ENCODE data around the gene NACC2. TPM values are rescaled to one million over a fixed set of nuclear protein-coding genes. Genes with fewer than 3 reads are reported as not detected.

The NACC2 gene
- total and polyA plus RNA-seq, 2 donors (not counting 1 experiment from before 2014, with no cell fraction given), result 0.34 to 1.9 TPM

- intact Hi-C loops (cut with micrococcal nuclease), result no loop called here
- H4K20me1 ChIP-seq (ENCODE audit: control insufficient read depth, insufficient read depth, low read length, poor library complexity, severe bottlenecking), result no peaks in the 10 kb centered on the region
- ATAC-seq (ENCODE audit: low read depth) (no peak), DNase-seq (no peak)
- H3K27ac Mint-ChIP-seq, result no peak overlapping the region
- no peak overlapping the region for H3K4me3 ChIP-seq (ENCODE audit: control extremely low read depth in 1 of 5, extremely low read depth in 1 of 5, insufficient read depth in 1 of 5, low read depth in 2 of 5, low read length in 4 of 5)
- H3K9me3 ChIP-seq (ENCODE audit: control extremely low read depth in 1 of 3, control insufficient read depth in 2 of 3, insufficient read depth in 1 of 3, low read length in 2 of 3), result peaks cover 0 to under 1% (median 0%) of the 10 kb centered on the region in 3 donors
- H3K27me3 Mint-ChIP-seq, result peaks cover 16% of the 10 kb centered on the region
- H3K79me2 ChIP-seq (ENCODE audit: control insufficient read depth, insufficient read depth, low read length), result no peaks in the 10 kb centered on the region
- H3K4me1 Mint-ChIP-seq, result peaks cover 6% of the 10 kb centered on the region
- no peak overlapping the region for H3K4me3 Mint-ChIP-seq
- POLR2A ChIA-PET, result no interaction called here
- CTCF ChIA-PET, result no interaction called here
- H3K9ac ChIP-seq (ENCODE audit: low read length), result no peak overlapping the region
- H3K27ac ChIP-seq (ENCODE audit: low read length in 2 of 2), result no peak overlapping the region
- H3K27me3 ChIP-seq (replicated peaks in 1 of 4; ENCODE audit: control extremely low read depth in 1 of 4, control insufficient read depth in 3 of 4, insufficient read depth in 4 of 4, low read length in 3 of 4), result peaks cover 0 to 21% (median 3%) of the 10 kb centered on the region in 4 experiments
- no peak for TF ChIP-seq EZH2 (IDR thresholded peaks at IDR 0.05; ENCODE audit: borderline replicate concordance, insufficient read depth, low read depth, low read length, poor library complexity, severe bottlenecking)
- no peak for TF ChIP-seq CTCF (IDR thresholded peaks at IDR 0.05)
- H2AFZ ChIP-seq (ENCODE audit: insufficient read depth, low read depth, low read length, poor library complexity, severe bottlenecking), result no peak overlapping the region
- no peaks in the 10 kb centered on the region for H3K36me3 ChIP-seq (replicated peaks in 1 of 2; ENCODE audit: control extremely low read depth in 1 of 2, control insufficient read depth in 1 of 2, extremely low read depth in 1 of 2, insufficient read depth in 2 of 2, low read length in 1 of 2)
- H3K4me2 ChIP-seq (replicated peaks; ENCODE audit: low read depth, low read length, poor library complexity, severe bottlenecking), result no peak overlapping the region
- H3K9me3 Mint-ChIP-seq (ENCODE audit: insufficient read depth), result no peaks in the 10 kb centered on the region
- 80% methylated on average over 20 of the region's 30 CpGs for WGBS (ENCODE audit: insufficient coverage)
- H3K4me1 ChIP-seq (ENCODE audit: control insufficient read depth in 2 of 2, insufficient read depth in 2 of 2, low read length in 2 of 2), result peaks cover 0 to 1% of the 10 kb centered on the region in 2 donors
Measured at GRCh38 chr9:136100700-136101614, 5.9 kb upstream of the NACC2 start.

GRCh38 chr9:136099542-136099941, 4.5 kb upstream of the NACC2 start:
- no peak for TF ChIP-seq EZH2 (IDR thresholded peaks at IDR 0.05; ENCODE audit: borderline replicate concordance, insufficient read depth, low read depth, low read length, poor library complexity, severe bottlenecking)
- H3K9ac ChIP-seq (ENCODE audit: low read length), result no peak overlapping the region
- H3K27me3 Mint-ChIP-seq, result peaks cover 16% of the 10 kb centered on the region
- H3K27me3 ChIP-seq (replicated peaks in 1 of 4; ENCODE audit: control extremely low read depth in 1 of 4, control insufficient read depth in 3 of 4, insufficient read depth in 4 of 4, low read length in 3 of 4), result peaks cover 0 to 24% (median 5%) of the 10 kb centered on the region in 4 experiments
- H3K4me1 ChIP-seq (ENCODE audit: control insufficient read depth in 2 of 2, insufficient read depth in 2 of 2, low read length in 2 of 2), result peaks cover 3 to 5% of the 10 kb centered on the region in 2 donors
- CTCF ChIA-PET, result no interaction called here
- ATAC-seq (ENCODE audit: low read depth) (no peak), DNase-seq (no peak)
- H3K36me3 ChIP-seq (replicated peaks in 1 of 2; ENCODE audit: control extremely low read depth in 1 of 2, control insufficient read depth in 1 of 2, extremely low read depth in 1 of 2, insufficient read depth in 2 of 2, low read length in 1 of 2), result no peaks in the 10 kb centered on the region
- no peak overlapping the region for H3K27ac ChIP-seq (ENCODE audit: low read length in 2 of 2)
- no peak overlapping the region for H3K4me3 Mint-ChIP-seq
- H3K79me2 ChIP-seq (ENCODE audit: control insufficient read depth, insufficient read depth, low read length), result no peaks in the 10 kb centered on the region
- H3K27ac Mint-ChIP-seq, result no peak overlapping the region
- H3K9me3 Mint-ChIP-seq (ENCODE audit: insufficient read depth), result no peaks in the 10 kb centered on the region
- POLR2A ChIA-PET, result no interaction called here
- intact Hi-C loops (cut with micrococcal nuclease), result no loop called here
- H3K4me3 ChIP-seq (ENCODE audit: control extremely low read depth in 1 of 5, extremely low read depth in 1 of 5, insufficient read depth in 1 of 5, low read depth in 2 of 5, low read length in 4 of 5), result no peak overlapping the region
- H3K4me2 ChIP-seq (replicated peaks; ENCODE audit: low read depth, low read length, poor library complexity, severe bottlenecking), result no peak overlapping the region
- peaks cover 0 to 3% (median 0%) of the 10 kb centered on the region in 3 donors for H3K9me3 ChIP-seq (ENCODE audit: control extremely low read depth in 1 of 3, control insufficient read depth in 2 of 3, insufficient read depth in 1 of 3, low read length in 2 of 3)
- H3K4me1 Mint-ChIP-seq, result no peaks in the 10 kb centered on the region
- no peaks in the 10 kb centered on the region for H4K20me1 ChIP-seq (ENCODE audit: control insufficient read depth, insufficient read depth, low read length, poor library complexity, severe bottlenecking)
- no CpG with 5 or more reads among the region's 25 CpGs for WGBS (ENCODE audit: insufficient coverage)
- no peak overlapping the region for H2AFZ ChIP-seq (ENCODE audit: insufficient read depth, low read depth, low read length, poor library complexity, severe bottlenecking)
